NB4 (cell line): ENCODE data around the gene PYY.

Experiments used
- POLR2A ChIP-seq: IDR thresholded peaks from 2 replicates; pipeline ENCODE4 v1.6.1; 2011; ENCODE audit warnings: mild to moderate bottlenecking; ENCODE audit not compliant: insufficient read length; ENCODE audit errors: extremely low read depth
- TF ChIP-seq, protein P1 (sequence below): IDR thresholded peaks from one replicate; pipeline ENCODE4 v1.5.1; 2012; ENCODE audit warnings: low read depth, low read length

DNA sequence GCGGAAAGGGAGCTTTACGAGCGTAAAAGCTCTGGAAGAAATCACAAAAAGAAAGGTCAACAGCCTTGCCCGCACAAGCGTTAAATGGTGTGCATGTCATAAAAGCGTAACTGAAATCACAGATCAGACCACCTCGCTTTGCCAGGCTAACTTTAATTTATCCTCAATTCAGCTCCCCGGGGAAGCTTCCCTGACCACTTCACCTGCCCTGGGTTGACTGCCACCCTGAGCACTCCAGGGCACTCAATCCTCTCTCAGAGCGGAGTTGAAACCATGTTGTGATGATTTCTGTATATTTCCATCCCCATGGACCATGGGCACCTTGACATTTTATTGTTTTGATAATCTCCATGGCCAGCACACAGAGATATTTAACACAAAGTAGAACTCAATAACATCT, 34.6 kb upstream of the PYY start:
- TF ChIP-seq, protein P1, sequence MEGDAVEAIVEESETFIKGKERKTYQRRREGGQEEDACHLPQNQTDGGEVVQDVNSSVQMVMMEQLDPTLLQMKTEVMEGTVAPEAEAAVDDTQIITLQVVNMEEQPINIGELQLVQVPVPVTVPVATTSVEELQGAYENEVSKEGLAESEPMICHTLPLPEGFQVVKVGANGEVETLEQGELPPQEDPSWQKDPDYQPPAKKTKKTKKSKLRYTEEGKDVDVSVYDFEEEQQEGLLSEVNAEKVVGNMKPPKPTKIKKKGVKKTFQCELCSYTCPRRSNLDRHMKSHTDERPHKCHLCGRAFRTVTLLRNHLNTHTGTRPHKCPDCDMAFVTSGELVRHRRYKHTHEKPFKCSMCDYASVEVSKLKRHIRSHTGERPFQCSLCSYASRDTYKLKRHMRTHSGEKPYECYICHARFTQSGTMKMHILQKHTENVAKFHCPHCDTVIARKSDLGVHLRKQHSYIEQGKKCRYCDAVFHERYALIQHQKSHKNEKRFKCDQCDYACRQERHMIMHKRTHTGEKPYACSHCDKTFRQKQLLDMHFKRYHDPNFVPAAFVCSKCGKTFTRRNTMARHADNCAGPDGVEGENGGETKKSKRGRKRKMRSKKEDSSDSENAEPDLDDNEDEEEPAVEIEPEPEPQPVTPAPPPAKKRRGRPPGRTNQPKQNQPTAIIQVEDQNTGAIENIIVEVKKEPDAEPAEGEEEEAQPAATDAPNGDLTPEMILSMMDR, result no peak
- no peak for TF ChIP-seq POLR2A
